H9 (cell line): ENCODE measurements around the gene PBX4. TPM values are rescaled to one million over a fixed set of nuclear protein-coding genes. Genes with fewer than 3 reads are reported as not detected.

Experiments used
- DNase-seq: peaks from one replicate; pipeline ENCODE4 v3.0.0-alpha.2; 2017
- H2AFZ ChIP-seq: one replicate; pipeline ENCODE4 v1.6.1; 2013; ENCODE audit warnings: mild to moderate bottlenecking, low read length, control low read depth, moderate library complexity
- H2AK5ac ChIP-seq: 2 replicates; pipeline ENCODE4 v1.6.1; 2013; ENCODE audit warnings: low read length, control low read depth, mixed read lengths; ENCODE audit not compliant: insufficient read length
- H2BK120ac ChIP-seq: one replicate; pipeline ENCODE4 v1.6.1; 2013; ENCODE audit warnings: low read depth, mild to moderate bottlenecking, low read length, control low read depth, inconsistent platforms; ENCODE audit not compliant: poor library complexity, severe bottlenecking
- H2BK12ac ChIP-seq: 2 replicates; pipeline ENCODE4 v1.6.1; 2013; ENCODE audit warnings: low read length, control low read depth, mixed read lengths, low read depth; ENCODE audit not compliant: insufficient read length
- H2BK15ac ChIP-seq: 2 replicates; pipeline ENCODE4 v1.6.1; 2013; ENCODE audit warnings: low read depth, low read length, control low read depth
- H2BK20ac ChIP-seq: one replicate; pipeline ENCODE4 v1.6.1; 2013; ENCODE audit warnings: low read depth, mild to moderate bottlenecking, low read length, control low read depth, inconsistent platforms; ENCODE audit not compliant: poor library complexity, severe bottlenecking
- H2BK5ac ChIP-seq: 2 replicates; pipeline ENCODE4 v1.6.1; 2013; ENCODE audit warnings: low read length, control low read depth, mixed read lengths; ENCODE audit not compliant: insufficient read length
- H3K14ac ChIP-seq: 2 replicates; pipeline ENCODE4 v1.6.1; 2013; ENCODE audit warnings: low read length, control low read depth; ENCODE audit not compliant: insufficient read depth
- H3K18ac ChIP-seq: 2 replicates; pipeline ENCODE4 v1.6.1; 2013; ENCODE audit warnings: low read depth, mild to moderate bottlenecking, mixed read lengths, low read length, control low read depth; ENCODE audit not compliant: insufficient read length
- H3K23ac ChIP-seq: 2 replicates; pipeline ENCODE4 v1.6.1; 2013; ENCODE audit warnings: low read length, control low read depth, mixed read lengths, low read depth; ENCODE audit not compliant: insufficient read length
- H3K23me2 ChIP-seq: 2 replicates; pipeline ENCODE4 v1.6.1; 2013; ENCODE audit warnings: low read depth, mild to moderate bottlenecking, mixed read lengths, low read length, control low read depth; ENCODE audit not compliant: insufficient read length, poor library complexity, severe bottlenecking
- H3K27ac ChIP-seq: 2 replicates; pipeline ENCODE4 v1.5.1; 2013; ENCODE audit warnings: low read length, control low read depth, mixed read lengths, low read depth; ENCODE audit not compliant: insufficient read length
- H3K27me3 ChIP-seq: 2 replicates; pipeline ENCODE4 v1.6.1; 2013; ENCODE audit warnings: low read length, control low read depth, inconsistent platforms; ENCODE audit not compliant: insufficient read depth
- H3K4ac ChIP-seq: 2 replicates; pipeline ENCODE4 v1.6.1; 2013; ENCODE audit warnings: low read depth, mild to moderate bottlenecking, control low read depth, inconsistent platforms, low read length, moderate library complexity
- H3K4me1 ChIP-seq: 2 replicates; pipeline ENCODE4 v1.6.1; 2013; ENCODE audit warnings: low read length, control low read depth, inconsistent platforms; ENCODE audit not compliant: insufficient read depth
- H3K4me2 ChIP-seq: 2 replicates; pipeline ENCODE4 v1.6.1; 2013; ENCODE audit warnings: low read length, control low read depth, mixed read lengths; ENCODE audit not compliant: insufficient read length, insufficient read depth
- H3K56ac ChIP-seq: 2 replicates; pipeline ENCODE4 v1.6.1; 2013; ENCODE audit warnings: low read depth, mild to moderate bottlenecking, mixed read lengths, low read length, control low read depth; ENCODE audit not compliant: insufficient read length
- H3K79me1 ChIP-seq: 2 replicates; pipeline ENCODE4 v1.6.1; 2013; ENCODE audit warnings: low read depth, mild to moderate bottlenecking, moderate library complexity, low read length, control low read depth, inconsistent platforms; ENCODE audit not compliant: insufficient read depth, poor library complexity, severe bottlenecking
- H3K79me2 ChIP-seq: 2 replicates; pipeline ENCODE4 v1.6.1; 2013; ENCODE audit warnings: low read length, control low read depth, inconsistent platforms; ENCODE audit not compliant: insufficient read depth
- H3K9ac ChIP-seq: 2 replicates; pipeline ENCODE4 v1.6.1; 2013; ENCODE audit warnings: low read length, control low read depth, mixed read lengths; ENCODE audit not compliant: insufficient read length; ENCODE audit errors: extremely low read depth
- H3K9me3 ChIP-seq: one replicate; pipeline ENCODE4 v1.6.1; 2013; ENCODE audit warnings: low read depth, low read length, inconsistent platforms; ENCODE audit not compliant: control insufficient read depth
- H3T11ph ChIP-seq: one replicate; pipeline ENCODE4 v1.6.1; 2013; ENCODE audit warnings: mild to moderate bottlenecking, low read length, control low read depth, inconsistent platforms
- H4K20me1 ChIP-seq: one replicate; pipeline ENCODE4 v1.6.1; 2013; ENCODE audit not compliant: control insufficient read depth, insufficient read length, insufficient read depth
- H4K5ac ChIP-seq: 2 replicates; pipeline ENCODE4 v1.6.1; 2013; ENCODE audit warnings: low read depth, mild to moderate bottlenecking, mixed read lengths, low read length, control low read depth; ENCODE audit not compliant: insufficient read length
- H4K8ac ChIP-seq: replicated peaks from 2 replicates; pipeline ENCODE4 v1.6.1; 2013; ENCODE audit warnings: low read length, control low read depth, mixed read lengths, low read depth; ENCODE audit not compliant: insufficient read length
- H4K91ac ChIP-seq: 2 replicates; pipeline ENCODE4 v1.6.1; 2013; ENCODE audit warnings: low read depth, mild to moderate bottlenecking, moderate library complexity, mixed read lengths, low read length, control low read depth; ENCODE audit not compliant: insufficient read length
- H3K27ac Mint-ChIP-seq, 3 experiments: 2 replicates in 2 of 3; 3 replicates in 1 of 3; pipeline ENCODE4 v1.8.0; 2020 to 2021; ENCODE audit warnings: mixed read lengths in 3 of 3, mild to moderate bottlenecking in 1 of 3, moderate library complexity in 1 of 3
- H3K27me3 Mint-ChIP-seq: 2 replicates; pipeline ENCODE4 v1.8.0; 2021; ENCODE audit warnings: low read depth, mild to moderate bottlenecking, moderate library complexity, mixed read lengths
- H3K36me3 Mint-ChIP-seq, 3 experiments: 2 replicates in 2 of 3; 3 replicates in 1 of 3; pipeline ENCODE4 v1.8.0; 2020 to 2021; ENCODE audit warnings: low read depth in 3 of 3, mixed read lengths in 3 of 3; ENCODE audit not compliant: insufficient read depth in 1 of 3
- H3K4me1 Mint-ChIP-seq, 2 experiments: 2 replicates each; pipeline ENCODE4 v1.8.0; 2020; ENCODE audit warnings: mixed read lengths in 2 of 2
- H3K4me3 Mint-ChIP-seq, 2 experiments: 2 replicates in 1 of 2; 3 replicates in 1 of 2; pipeline ENCODE4 v1.8.0; 2020 to 2021; ENCODE audit warnings: mild to moderate bottlenecking in 2 of 2, mixed read lengths in 2 of 2, moderate library complexity in 1 of 2
- H3K9me3 Mint-ChIP-seq, 2 experiments: 2 replicates in 1 of 2; 3 replicates in 1 of 2; pipeline ENCODE4 v1.8.0; 2020; ENCODE audit warnings: mild to moderate bottlenecking in 2 of 2, mixed read lengths in 2 of 2, moderate library complexity in 1 of 2
- WGBS: extraction: QIAGEN DNeasy Blood & Tissue Kit; methylation state at CpG from one replicate; pipeline ENCODE4 v1.1.7; 2013; ENCODE audit warnings: missing lambda C conversion rate, low lambda C conversion rate, mixed read lengths; ENCODE audit not compliant: insufficient read length; ENCODE audit errors: extremely low coverage; 5-methylcytosine and 5-hydroxymethylcytosine counted together
- total RNA-seq: library from RNA; stranded (reverse); gene quantifications from 2 replicates; pipeline ENCODE4 v1.2.1, GENCODE V29; 2021
- TF ChIP-seq, protein P1 (sequence below): fragments of 200-600 bp; sonication (generic); conservative IDR thresholded peaks from 3 replicates; pipeline ENCODE4 v1.8.0; 2021; ENCODE audit warnings: antibody characterized with exemption, mild to moderate bottlenecking

PBX4 gene
- total RNA-seq, 1 experiment from 2014 or later = 3.3 TPM

DNA sequence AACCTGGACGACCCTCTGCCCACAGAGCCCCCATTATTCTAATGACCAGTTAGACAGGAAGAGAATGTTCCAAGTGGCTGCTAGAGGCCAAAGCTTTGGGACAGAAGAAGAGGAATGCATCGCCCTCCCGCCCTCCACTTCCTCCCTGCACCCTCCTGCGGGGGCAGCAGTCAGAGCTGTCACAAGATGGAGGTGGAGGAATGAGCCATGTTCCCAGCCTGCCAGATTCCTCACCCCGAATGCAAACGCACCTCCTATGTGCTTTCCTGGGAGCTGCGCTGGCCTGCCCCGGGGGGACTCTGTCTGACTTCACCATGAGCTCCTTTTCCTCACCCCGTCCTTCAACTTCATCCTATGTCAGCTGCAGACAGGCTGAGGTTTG lies 88.1 kb downstream of the PBX4 start:
- Histone ChIP-seq H4K20me1 (peaks cover 3% of the 10 kb centered on the region), H4K5ac (no peak overlapping the region), H3K23ac (no peak overlapping the region), H3K79me2 (no peaks in the 10 kb centered on the region), H3K4ac (no peak overlapping the region), H3K4me2 (no peak overlapping the region), H3K23me2 (no peaks in the 10 kb centered on the region), H3K56ac (no peak overlapping the region), H2AFZ (no peak overlapping the region), H3K9ac (no peak overlapping the region), H3K79me1 (no peaks in the 10 kb centered on the region), H2BK120ac (no peak overlapping the region), H4K91ac (no peak overlapping the region), H3K27me3 (no peaks in the 10 kb centered on the region), H2AK5ac (no peak overlapping the region), H2BK12ac (no peak overlapping the region), H2BK5ac (no peak overlapping the region), H3K27ac (no peak overlapping the region), H2BK20ac (no peak overlapping the region), H3K14ac (no peak overlapping the region), H3T11ph (no peak overlapping the region), H3K18ac (no peak overlapping the region), H3K9me3 (no peaks in the 10 kb centered on the region), H3K4me1 (no peaks in the 10 kb centered on the region), H4K8ac (no peak overlapping the region), H2BK15ac (no peak overlapping the region)
- Mint-ChIP-seq H3K27ac (peak overlapping the region in 2 of 3 experiments; percentile 45 to 81; a peak in 3 of 7 replicates), H3K4me3 (no peak overlapping the region; a peak in 1 of 5 replicates), H3K36me3 (peaks cover 13 to 53% (median 40%) of the 10 kb centered on the region in 3 experiments; a peak in 6 of 7 replicates), H3K9me3 (no peaks in the 10 kb centered on the region), H3K4me1 (peaks cover 10 to 23% of the 10 kb centered on the region in 2 experiments), H3K27me3 (peaks cover 11% of the 10 kb centered on the region)
- no CpG with 5 or more reads among the region's 9 CpGs for WGBS
- TF ChIP-seq, protein P1, sequence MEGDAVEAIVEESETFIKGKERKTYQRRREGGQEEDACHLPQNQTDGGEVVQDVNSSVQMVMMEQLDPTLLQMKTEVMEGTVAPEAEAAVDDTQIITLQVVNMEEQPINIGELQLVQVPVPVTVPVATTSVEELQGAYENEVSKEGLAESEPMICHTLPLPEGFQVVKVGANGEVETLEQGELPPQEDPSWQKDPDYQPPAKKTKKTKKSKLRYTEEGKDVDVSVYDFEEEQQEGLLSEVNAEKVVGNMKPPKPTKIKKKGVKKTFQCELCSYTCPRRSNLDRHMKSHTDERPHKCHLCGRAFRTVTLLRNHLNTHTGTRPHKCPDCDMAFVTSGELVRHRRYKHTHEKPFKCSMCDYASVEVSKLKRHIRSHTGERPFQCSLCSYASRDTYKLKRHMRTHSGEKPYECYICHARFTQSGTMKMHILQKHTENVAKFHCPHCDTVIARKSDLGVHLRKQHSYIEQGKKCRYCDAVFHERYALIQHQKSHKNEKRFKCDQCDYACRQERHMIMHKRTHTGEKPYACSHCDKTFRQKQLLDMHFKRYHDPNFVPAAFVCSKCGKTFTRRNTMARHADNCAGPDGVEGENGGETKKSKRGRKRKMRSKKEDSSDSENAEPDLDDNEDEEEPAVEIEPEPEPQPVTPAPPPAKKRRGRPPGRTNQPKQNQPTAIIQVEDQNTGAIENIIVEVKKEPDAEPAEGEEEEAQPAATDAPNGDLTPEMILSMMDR = peak; percentile 30; the same call in 2 of the 3 replicates
- DNase-seq = no peak
